HG02798 (cell line): ENCODE measurements around the gene MLXIPL.
"Not testable (repeated sequence)": the region's sequence is repeated elsewhere in the genome, so short reads cannot be mapped to it uniquely, and the experiment has no call there.

Experiments used
- ATAC-seq: cut with Tn5 transposase; IDR thresholded peaks from one replicate; pipeline ENCODE4 v1.9.1; 2021; ENCODE audit warnings: mild to moderate bottlenecking; ENCODE audit not compliant: unreplicated experiment, poor library complexity

The MLXIPL gene

DNA sequence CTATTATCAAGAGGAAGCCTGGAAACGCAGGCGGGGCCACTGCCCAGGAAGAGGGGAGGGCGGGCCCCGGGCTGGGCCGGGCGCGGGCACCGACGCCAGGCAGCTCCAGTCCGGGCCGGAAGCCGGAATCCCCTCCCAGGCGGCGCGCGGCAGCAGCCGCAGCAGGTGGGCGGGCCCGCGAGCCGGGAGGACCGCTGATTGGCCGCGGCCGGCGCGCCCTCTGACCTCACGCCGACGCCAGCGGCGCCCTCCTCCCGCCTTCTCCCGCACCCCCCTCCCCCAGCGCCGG, 67.3 kb downstream of the MLXIPL start:
- peak; percentile 94 for ATAC-seq

GRCh38 chr7:73556208-73557107, 67.9 kb downstream of the MLXIPL start:
- ATAC-seq: no peak

- no peak for ATAC-seq
Observed at GRCh38 chr7:73555411-73555982, 68.8 kb downstream of the MLXIPL start.

- ATAC-seq: not testable (repeated sequence)
Observed at GRCh38 chr7:73550093-73550492, 74.2 kb downstream of the MLXIPL start.

- ATAC-seq: no peak
Observed at GRCh38 chr7:73549176-73549575, 75.1 kb downstream of the MLXIPL start.

DNA sequence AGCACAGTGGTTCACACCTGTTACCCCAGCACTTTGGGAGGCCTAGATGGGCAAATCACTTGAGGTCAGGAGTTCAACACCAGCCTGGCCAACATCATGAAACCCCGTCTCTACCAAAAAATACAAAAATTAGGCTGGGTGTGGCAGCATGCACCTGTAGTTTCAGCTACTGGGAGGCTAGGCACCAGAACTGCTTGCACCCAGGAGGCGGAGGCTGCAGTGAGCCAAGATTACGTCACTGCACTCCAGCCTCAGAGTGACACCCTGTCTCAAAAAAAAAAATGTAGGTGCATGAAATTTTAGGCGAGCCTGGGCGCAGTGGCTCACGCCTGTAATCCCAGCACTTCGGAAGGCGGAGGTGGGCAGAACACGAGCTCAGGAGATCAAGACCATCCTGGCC, 76.5 kb downstream of the MLXIPL start:
- ATAC-seq: no peak

DNA sequence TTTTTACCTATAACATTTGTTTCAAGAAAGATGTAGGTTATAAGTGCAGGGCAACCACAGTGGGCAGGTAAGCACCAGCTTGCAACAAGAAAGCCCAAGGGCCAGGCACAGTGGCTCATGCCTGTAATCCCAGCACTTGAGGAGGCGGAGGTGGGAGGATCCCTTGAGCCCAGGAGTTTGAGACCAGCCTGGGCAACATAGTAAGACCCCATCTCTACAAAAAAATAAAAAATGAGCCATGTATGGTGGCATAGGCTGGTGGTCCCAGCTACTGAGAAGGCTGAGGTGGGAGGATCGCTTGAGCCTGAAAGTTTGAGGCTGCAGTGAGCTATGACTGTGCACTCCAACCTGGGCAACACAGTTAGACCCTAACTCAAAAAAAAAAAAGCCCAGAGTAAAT, 79.6 kb downstream of the MLXIPL start:
- no peak for ATAC-seq
